Glomerular visceral epithelial cell (primary cell): Measurements from ENCODE around the gene POLN.
"Not testable (repeated sequence)": the region's sequence is repeated elsewhere in the genome, so short reads cannot be mapped to it uniquely, and the experiment has no call there.

Experiments
- DNase-seq: peaks from one replicate; pipeline ENCODE4 v3.0.0-alpha.2; 2016; ENCODE audit errors: extremely low spot score

The POLN gene

DNA sequence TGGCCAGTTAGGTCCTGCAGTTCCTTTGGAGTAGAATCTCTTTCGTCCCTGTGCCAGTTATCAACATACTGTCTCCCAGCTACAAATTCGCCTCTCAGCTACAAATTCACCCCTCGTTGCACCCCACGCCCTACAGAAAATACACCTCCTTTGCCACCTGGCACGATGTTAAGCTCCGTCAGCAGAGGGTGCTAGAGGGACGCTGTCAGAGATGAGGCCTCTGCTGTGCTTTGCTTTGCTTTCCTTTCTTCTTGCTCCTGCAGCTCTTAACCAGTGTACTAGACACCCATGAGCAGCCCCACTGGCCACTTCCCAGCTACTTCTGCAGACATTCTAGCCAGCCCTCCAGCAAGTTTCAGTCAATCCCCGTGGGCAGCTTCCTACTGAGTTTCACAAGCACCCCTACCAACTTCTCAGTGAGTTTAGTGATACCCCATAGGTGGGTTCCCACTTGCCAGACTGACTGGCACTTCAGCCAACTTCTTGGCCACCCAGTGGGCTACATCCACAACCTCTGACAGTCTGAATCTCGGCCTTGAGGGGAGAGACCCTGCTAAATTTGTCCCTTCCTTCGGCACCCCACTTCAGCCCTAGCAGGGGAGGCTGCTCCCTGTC lies 21.8 kb downstream of the POLN start:
- DNase-seq = peak; percentile 77

- DNase-seq = no peak
Measured at GRCh38 chr4:2219233-2219760, 22.6 kb downstream of the POLN start.

DNA sequence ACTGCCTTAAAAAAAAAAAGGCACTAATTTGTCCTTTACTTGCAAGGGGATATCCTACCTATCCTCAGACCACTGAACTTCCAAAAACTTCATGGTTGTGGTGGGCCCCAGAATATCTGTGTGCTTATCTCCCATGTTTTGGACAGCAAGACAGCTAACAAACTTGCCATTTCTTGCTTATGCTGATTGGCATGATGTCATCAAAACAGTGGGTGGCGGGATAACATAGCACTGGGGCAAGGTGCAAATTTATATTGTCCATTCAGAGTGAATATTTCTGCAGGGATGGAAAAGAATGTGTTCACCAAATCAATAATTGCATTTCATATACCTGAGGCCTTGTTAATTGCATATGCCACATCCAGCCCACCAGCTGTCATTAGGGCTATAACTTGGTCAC lies 23.5 kb downstream of the POLN start:
- DNase-seq = no peak

GRCh38 chr4:2217726-2218125 lies 24.2 kb downstream of the POLN start:
- DNase-seq = peak; percentile 68

GRCh38 chr4:2212831-2213230 lies 29.1 kb downstream of the POLN start:
- no peak for DNase-seq

- not testable (repeated sequence) for DNase-seq
Measured at GRCh38 chr4:2202789-2203188, 39.1 kb downstream of the POLN start.

GRCh38 chr4:2194496-2194895 lies 47.4 kb downstream of the POLN start:
- no peak for DNase-seq

DNA sequence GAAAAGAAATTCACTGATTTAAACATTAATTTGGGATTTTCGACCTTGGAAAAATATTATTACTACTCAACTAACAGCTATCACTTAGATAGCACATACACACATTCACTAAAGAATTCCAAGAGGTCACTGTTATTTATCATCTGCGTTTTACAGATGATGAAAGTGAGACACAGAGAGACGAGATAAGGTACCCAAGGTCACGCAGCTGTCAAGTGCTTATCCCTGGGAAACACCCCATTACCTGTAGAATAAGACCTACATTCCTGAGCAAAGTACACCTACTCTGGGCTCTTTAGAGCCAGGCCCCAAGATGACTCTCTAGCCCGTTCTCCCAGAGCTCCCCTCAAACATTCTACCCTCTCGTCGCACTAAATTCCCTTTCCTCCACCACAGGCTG lies 48.6 kb downstream of the POLN start:
- DNase-seq = no peak

DNA sequence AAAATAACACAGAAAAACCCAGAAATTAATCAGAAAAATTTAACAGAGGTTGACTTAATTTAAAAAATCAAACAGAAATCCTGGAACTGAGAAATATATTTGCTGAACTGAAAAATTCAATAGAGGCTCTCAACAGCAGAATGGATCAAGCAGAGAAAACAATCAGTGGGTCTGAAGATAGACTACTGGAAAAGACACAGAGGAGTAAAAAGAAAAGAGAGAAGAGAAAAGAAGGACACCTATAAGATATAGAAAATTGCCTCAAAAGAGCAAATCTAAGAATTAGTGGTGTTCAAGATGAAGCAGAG lies 55.1 kb downstream of the POLN start:
- DNase-seq = no peak

DNA sequence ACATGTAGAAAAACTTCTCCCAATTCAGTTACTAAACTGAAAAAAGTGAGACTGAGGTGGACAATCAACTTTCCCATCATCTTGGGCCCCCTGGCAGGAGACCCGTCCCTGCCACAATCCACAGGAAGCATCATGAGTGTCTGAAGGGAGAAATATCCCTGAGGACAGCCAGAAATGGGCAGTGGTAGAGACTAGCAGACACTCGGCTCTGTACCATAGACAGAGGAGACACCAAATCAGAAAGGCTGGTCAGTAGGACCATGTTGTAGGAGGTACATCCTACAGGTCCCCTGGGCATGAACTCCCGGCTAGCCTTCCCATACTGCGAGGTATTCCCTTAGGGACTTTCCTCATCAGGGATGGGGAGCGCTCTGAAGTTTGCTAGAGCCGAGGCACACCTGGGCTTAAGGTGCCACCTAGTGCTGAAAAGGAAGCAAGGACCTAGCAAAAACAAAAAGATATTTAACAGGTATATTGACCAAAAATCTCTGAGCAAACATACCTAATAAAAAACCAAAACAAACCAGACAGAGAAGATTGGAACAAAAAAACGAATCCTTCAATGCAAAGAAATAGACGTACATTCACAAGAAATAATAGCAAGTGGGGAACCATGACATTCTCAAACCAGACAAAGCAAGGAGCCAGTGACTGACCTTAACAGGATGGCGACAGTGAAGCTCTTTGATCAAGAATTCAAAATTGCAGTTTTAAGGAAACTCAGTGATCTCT lies 55.6 kb downstream of the POLN start:
- peak; percentile 68 for DNase-seq

GRCh38 chr4:2183394-2183793 lies 58.5 kb downstream of the POLN start:
- DNase-seq = no peak

DNA sequence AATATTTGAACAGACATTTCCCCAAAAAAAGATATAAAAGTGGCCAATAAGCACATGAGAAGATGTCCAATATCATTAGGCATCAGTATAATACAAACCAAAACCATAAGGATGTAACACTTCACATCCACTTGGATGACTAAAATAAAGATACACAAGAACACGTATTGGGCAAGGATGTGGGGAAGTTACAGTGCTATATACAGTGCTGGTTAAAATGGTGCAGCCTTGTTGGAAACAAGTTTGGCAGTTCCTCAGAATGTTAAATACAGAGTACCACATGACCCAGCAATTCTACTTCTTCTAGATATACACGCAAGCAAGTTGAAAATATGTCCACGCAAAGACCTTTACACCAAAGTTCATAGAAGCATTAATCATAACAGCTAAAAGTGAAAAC lies 58.9 kb downstream of the POLN start:
- DNase-seq = no peak

DNA sequence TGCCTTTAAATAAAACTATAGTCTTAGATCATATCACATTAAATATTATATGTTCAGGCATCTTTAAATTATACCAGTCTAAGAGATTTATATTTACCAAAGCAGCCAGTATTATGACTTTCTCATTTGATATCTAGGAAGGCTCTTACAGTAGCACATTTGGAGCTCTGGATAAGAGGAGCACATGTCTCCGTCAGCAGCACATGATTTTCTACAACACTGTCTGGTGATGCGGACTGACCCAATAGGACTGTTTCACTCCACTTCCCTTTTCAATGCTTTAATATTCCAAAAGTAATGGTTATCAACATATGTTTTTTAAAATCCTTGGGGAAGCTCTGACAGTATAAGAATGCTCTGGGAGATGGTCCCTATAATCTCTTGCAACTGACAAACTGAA lies 61.5 kb downstream of the POLN start:
- no peak for DNase-seq

- no peak for DNase-seq
Measured at GRCh38 chr4:2179717-2180116, 62.2 kb downstream of the POLN start.

DNA sequence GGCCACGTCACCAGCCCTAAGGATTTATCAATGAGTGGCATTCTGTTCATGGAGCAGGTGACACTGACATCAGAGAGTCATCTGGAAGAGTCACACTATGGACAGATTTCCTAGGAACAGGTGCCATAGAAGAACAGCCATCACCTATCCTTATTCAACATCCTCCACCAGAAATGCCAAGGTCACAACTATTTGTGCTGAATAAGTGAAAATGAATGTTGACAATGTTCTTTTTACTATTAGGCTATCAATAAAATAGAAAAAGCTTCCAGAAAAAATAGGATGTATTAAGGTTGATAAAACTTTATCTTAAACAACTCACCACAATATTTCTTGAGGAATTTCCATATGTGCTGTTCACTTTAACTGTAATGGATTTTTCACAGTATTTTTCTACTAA lies 62.9 kb downstream of the POLN start:
- DNase-seq = no peak

- no peak for DNase-seq
Measured at GRCh38 chr4:2177443-2178093, 64.4 kb downstream of the POLN start.

GRCh38 chr4:2175990-2176698 lies 65.8 kb downstream of the POLN start:
- DNase-seq = no peak

- no peak for DNase-seq
Measured at GRCh38 chr4:2174061-2174460, 67.9 kb downstream of the POLN start.

DNA sequence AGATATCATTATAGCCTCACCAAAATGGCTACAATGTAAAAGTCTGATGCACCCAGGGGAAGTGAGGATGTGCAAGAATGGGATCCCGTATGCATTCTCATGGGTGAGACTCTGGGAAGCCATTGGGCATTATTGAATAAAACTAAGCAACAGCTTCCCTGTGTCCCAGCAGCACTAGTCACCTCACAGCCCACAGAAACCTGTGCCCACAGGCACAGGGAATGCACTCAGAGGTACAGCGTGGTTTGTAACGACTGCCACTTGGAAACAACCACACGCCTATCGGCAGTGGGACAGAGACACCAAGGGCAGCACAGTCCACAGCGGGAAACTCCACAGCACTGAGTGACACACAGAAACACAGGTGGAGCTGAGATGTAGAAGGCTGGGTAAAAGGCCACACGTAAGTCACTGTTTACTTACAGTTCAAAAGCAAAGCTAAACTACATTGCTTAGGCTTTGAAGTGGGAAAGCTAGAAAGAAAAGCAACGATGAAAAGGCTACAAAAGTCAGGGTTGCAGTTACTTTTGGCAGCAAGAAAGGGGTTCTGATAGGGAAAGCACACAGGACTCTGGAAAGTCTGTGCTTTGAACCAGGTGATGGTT lies 69.2 kb downstream of the POLN start:
- no peak for DNase-seq

DNA sequence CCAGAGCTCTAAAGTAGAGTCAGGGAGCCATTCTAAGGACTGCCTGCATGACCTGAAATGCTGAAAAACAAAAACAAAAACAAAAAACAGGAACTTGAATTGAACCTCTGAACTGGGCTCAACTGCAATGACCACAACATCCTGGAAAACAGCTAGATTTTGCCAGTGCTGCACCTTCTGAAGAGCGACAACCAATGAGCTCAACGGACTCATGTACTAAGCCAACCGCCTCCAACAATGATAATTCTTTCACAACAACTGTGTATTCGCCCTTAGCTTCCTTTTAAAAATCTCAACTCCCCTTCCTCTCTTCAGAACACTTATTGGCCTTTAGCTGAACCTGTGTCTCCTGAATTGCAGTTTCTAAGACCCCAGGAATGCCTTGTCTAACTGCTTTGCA lies 69.8 kb downstream of the POLN start:
- no peak for DNase-seq

DNA sequence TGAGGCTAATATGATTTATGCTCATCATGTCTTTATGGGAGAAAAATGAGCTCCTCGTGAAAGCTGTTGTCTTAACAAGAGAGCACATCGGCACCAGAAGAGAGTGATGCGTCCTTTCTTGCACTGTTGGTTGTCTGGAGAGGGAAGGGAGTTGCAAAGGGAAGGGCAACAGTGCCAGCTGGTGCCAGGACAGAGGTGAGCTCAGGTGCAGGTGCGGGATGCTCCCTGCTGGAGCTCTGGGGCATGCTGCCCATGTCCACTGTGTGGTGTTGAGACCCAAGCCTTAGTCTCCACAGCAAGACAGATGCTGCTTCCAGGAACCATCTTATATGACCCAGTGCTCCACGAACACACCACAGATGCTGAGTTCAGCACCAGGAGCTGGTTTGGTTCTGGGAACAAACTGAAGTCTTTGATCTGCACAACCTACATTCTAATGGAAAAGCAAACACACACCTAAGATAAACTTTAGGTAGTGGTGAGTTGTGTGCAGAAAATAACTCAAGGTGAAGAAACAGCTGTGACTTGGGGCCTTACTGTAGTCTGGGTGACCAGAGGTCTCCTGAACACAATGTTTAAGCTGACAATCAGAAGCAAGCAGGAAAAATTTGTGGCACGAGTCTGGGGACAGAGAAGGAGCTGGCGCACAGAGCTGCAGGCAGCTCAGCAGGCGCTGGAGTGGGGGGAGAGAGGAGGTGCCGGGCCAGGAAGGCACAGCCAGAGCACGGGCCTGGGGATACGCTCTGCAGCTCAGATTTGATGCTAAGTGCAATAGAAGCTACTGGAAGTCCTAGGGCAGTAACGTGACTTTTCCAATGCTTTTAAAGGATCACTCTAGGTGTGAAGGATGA lies 73.2 kb downstream of the POLN start:
- DNase-seq = peak; percentile 8
